ENCODE measurements around the gene ATCAY.

DNA sequence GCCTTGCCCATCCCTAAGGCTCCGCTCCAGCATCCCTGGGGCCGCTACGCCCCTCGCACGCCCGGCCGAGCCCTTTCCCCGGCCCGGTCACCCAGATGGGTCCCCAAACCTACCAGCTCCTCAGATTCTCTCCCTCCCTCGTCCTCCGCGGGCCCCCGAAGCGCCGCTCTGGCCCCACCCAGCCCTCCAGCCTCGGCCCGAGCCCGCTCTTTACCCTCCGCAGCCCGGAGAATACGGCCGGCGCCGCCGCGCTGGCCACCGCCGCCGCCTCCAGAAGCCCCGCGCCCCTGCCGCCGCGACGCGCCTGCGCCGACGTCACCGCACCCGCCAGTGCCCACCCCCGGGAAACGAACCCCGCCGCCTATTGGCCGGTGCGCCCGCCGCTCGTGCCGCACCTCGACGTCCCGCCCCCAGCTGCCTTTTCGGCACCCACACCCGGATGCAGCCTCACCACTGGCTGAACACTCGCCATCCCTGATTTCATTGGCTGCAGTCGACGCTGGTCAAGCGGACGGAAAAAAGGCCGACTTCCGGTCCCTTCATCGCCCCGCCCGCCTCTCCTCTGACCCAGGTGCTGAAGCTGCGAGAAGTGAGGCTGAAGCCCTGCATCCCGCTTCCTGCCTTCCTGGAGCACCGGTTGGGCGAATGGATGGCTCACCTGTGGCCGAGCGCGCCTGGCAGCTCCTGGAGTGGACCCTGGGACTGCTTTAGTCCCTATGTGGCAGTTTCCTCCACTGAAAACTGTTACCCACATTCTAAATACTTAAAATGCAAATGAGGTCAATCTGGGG, 90.5 kb downstream of the ATCAY start, which contains the start of gene DAPK3:
- TF ChIP-seq, protein P1, sequence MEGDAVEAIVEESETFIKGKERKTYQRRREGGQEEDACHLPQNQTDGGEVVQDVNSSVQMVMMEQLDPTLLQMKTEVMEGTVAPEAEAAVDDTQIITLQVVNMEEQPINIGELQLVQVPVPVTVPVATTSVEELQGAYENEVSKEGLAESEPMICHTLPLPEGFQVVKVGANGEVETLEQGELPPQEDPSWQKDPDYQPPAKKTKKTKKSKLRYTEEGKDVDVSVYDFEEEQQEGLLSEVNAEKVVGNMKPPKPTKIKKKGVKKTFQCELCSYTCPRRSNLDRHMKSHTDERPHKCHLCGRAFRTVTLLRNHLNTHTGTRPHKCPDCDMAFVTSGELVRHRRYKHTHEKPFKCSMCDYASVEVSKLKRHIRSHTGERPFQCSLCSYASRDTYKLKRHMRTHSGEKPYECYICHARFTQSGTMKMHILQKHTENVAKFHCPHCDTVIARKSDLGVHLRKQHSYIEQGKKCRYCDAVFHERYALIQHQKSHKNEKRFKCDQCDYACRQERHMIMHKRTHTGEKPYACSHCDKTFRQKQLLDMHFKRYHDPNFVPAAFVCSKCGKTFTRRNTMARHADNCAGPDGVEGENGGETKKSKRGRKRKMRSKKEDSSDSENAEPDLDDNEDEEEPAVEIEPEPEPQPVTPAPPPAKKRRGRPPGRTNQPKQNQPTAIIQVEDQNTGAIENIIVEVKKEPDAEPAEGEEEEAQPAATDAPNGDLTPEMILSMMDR (IDR thresholded peaks at IDR 0.05; ENCODE audit: insufficient read depth, low read length), result no peak
- TF ChIP-seq, protein P2, sequence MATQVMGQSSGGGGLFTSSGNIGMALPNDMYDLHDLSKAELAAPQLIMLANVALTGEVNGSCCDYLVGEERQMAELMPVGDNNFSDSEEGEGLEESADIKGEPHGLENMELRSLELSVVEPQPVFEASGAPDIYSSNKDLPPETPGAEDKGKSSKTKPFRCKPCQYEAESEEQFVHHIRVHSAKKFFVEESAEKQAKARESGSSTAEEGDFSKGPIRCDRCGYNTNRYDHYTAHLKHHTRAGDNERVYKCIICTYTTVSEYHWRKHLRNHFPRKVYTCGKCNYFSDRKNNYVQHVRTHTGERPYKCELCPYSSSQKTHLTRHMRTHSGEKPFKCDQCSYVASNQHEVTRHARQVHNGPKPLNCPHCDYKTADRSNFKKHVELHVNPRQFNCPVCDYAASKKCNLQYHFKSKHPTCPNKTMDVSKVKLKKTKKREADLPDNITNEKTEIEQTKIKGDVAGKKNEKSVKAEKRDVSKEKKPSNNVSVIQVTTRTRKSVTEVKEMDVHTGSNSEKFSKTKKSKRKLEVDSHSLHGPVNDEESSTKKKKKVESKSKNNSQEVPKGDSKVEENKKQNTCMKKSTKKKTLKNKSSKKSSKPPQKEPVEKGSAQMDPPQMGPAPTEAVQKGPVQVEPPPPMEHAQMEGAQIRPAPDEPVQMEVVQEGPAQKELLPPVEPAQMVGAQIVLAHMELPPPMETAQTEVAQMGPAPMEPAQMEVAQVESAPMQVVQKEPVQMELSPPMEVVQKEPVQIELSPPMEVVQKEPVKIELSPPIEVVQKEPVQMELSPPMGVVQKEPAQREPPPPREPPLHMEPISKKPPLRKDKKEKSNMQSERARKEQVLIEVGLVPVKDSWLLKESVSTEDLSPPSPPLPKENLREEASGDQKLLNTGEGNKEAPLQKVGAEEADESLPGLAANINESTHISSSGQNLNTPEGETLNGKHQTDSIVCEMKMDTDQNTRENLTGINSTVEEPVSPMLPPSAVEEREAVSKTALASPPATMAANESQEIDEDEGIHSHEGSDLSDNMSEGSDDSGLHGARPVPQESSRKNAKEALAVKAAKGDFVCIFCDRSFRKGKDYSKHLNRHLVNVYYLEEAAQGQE (IDR thresholded peaks at IDR 0.05; ENCODE audit: insufficient replicate concordance, low read depth), result peak; percentile 92
- 0 out of 2 replicates have a peak, but pooled peaks have one; percentile 28 for TF ChIP-seq POLR2AphosphoS5 (IDR thresholded peaks at IDR 0.05; ENCODE audit: low read depth)

All from HL-60 (cell line).